ENCODE results near the gene NRAP.

NRAP gene

DNA sequence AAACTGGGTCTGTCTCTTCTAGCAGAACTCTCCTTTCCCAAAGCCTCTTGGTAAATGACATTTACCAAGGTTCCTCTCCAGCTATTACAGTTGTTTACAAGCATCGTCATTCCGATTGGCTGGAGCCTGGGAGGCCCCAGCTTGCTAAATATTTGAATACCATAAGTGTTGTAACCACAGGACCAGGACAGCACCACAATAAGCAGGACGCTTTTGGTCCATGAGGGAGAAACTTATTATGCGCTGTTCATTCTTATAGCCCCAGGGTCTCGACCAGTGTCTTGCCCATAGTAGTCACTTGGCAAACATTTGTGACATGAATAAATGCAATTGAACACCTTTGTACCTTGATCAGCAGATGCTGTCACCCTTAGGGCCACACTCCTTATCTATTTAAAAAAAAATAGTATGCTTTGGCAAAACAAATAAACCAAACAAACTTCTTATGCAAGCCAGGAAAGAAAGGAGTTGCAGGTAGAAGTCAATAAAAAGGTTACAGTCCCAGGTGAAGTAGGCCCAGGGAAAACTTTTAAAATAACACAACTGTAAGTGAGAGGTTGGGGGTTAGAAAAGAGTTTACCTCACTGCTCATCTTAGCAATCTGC lies 32.8 kb downstream of the NRAP start:
- H3K9me3 Mint-ChIP-seq, result peaks cover 7% of the 10 kb centered on the region
- no peak for ATAC-seq
- peaks cover 8% of the 10 kb centered on the region for H3K27me3 Mint-ChIP-seq
- H3K36me3 Mint-ChIP-seq, result no peaks in the 10 kb centered on the region
- H3K27ac Mint-ChIP-seq, result no peak overlapping the region
- no peak overlapping the region for H3K4me3 Mint-ChIP-seq
- H3K4me1 Mint-ChIP-seq, result no peaks in the 10 kb centered on the region

DNA sequence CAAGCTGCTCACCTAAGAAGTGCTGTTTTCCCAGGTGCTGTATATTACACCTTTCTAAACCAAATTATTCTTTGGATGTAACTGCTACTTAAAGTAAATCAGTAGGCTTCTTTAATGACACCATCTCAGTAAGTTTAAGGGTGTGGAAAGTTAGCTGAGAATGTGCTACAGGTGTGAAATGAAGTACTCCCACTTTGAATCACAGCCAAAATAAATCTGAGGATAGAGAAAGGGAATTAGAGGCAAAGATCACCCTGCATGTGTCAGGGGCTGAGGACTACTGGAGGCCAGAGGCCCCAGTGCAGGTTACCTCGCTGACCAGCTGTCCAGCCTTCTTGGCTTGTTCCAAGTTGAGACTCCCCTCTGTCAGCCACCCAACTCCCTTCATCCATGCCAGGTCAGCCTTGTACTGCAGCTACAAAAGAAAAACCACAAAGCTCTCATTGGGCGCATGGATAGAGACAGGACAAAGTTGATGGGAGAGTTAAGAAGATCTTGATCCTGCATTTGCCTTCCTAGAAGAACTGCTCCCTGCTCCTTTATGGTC lies 35.2 kb downstream of the NRAP start:
- Mint-ChIP-seq H3K4me3 (no peak overlapping the region), H3K27me3 (peaks cover 13% of the 10 kb centered on the region), H3K27ac (no peak overlapping the region), H3K9me3 (peaks cover 4% of the 10 kb centered on the region), H3K36me3 (no peaks in the 10 kb centered on the region), H3K4me1 (no peaks in the 10 kb centered on the region)
- no peak for ATAC-seq

DNA sequence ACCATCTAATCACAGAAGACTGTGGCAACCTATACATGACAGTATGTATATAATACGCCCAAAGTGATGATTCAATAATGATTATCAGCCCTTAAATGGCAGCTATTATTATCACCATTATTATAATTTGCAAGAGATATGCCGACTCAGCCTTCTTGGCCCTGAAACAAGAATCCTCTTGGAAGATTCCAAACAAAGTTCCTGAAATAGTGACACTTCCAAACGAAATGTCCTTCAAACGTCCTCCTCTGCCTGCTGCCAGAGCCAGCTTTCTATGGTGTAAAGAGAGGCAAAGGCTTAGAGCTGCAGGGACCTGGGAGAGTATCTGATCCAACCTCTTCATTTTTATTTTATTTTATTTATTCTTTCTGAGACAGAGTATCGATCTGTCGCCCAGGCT lies 36.0 kb downstream of the NRAP start:
- no peaks in the 10 kb centered on the region for H3K36me3 Mint-ChIP-seq
- no peak overlapping the region for H3K27ac Mint-ChIP-seq
- H3K9me3 Mint-ChIP-seq, result peaks cover 4% of the 10 kb centered on the region
- no peak for ATAC-seq
- no peak overlapping the region for H3K4me3 Mint-ChIP-seq
- H3K4me1 Mint-ChIP-seq, result no peaks in the 10 kb centered on the region
- peaks cover 14% of the 10 kb centered on the region for H3K27me3 Mint-ChIP-seq

DNA sequence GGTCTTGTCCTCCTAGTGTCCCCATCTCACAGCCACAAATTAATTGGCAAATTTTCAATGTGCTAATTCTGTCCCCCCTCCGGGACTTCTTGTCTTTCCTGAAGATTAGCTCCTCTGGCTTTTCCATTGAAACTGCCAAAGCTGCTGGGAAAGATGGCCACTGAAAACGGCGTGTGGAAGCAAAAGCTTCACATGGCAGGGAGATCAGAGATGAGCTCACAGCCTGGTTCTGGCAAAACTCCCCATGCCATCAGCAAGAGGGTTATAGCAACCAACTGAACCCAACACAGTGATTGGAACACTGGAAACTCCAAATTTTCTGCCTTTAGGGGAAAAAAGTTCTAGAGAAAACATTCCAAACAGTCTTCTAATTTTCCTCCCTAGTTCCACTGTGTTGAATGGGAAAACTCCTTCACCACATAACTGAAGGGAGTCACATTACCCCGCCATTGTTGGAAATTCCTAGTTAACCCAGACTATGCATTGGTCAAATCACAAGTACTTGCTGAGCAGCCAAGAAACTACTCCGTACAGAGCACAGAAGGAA lies 37.0 kb downstream of the NRAP start:
- Mint-ChIP-seq H3K27me3 (peaks cover 14% of the 10 kb centered on the region), H3K36me3 (no peaks in the 10 kb centered on the region), H3K4me1 (no peaks in the 10 kb centered on the region), H3K27ac (no peak overlapping the region), H3K4me3 (no peak overlapping the region), H3K9me3 (peaks cover 4% of the 10 kb centered on the region)
- ATAC-seq, result no peak

DNA sequence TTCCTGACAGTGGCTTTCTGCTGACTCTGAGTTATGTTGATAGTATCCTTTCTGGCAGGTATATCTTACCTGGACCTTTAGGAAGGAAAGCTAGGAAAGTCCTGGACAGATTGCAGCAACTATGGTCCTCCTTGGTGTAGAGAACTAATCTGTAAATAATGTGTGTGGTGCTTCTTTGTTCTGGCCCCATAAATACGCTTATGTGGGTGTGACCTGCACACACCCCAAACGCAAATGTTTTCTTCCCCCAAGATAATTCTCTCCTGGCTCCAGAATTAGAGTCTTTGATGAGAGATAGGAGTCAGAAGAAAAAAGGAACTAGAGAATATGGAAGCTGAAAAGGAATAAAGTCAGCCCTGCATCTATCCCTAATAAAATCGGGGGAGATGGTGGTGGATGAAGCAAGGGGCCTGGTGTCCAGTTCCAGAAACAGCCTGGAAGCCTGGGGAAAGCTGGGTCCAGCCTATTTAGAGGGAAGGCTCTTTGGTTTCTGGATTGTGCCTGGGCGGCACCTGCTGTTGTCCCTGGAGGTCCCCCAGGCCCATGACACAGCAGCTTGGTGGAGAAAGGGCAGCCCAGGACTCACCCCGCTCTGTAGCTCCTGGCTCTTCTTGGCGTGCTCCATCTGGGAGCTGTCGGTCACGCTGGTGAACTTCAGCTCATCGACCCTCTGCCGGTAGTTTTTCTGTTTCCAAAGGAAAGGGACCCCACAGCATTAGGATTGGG lies 38.2 kb downstream of the NRAP start:
- no peak overlapping the region for H3K4me3 Mint-ChIP-seq
- peaks cover 23% of the 10 kb centered on the region for H3K27me3 Mint-ChIP-seq
- no peaks in the 10 kb centered on the region for H3K4me1 Mint-ChIP-seq
- no peak for ATAC-seq
- no peak overlapping the region for H3K27ac Mint-ChIP-seq
- peaks cover 4% of the 10 kb centered on the region for H3K9me3 Mint-ChIP-seq
- H3K36me3 Mint-ChIP-seq, result no peaks in the 10 kb centered on the region

DNA sequence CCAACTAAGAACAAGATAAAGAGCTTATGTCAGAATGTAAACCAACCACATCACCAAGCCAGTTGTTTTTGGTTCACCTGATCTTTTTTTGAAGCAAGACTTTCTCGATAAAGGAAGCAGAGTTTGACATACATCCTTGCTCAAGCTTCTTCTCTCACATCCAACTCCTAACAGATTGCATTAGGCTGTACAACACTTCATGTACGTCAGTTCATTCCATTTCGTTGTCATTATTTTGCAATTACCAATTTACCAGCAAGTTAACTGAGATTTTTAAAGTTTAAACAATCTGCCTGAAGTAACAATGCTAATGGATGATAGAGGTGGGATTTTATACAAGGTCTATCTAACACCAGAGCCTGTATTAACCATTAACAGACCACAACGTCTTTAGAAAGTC lies 41.0 kb downstream of the NRAP start:
- no peak overlapping the region for H3K4me3 Mint-ChIP-seq
- H3K27me3 Mint-ChIP-seq, result peaks cover 23% of the 10 kb centered on the region
- ATAC-seq, result no peak
- H3K36me3 Mint-ChIP-seq, result no peaks in the 10 kb centered on the region
- no peak overlapping the region for H3K27ac Mint-ChIP-seq
- no peaks in the 10 kb centered on the region for H3K4me1 Mint-ChIP-seq
- H3K9me3 Mint-ChIP-seq, result no peaks in the 10 kb centered on the region

DNA sequence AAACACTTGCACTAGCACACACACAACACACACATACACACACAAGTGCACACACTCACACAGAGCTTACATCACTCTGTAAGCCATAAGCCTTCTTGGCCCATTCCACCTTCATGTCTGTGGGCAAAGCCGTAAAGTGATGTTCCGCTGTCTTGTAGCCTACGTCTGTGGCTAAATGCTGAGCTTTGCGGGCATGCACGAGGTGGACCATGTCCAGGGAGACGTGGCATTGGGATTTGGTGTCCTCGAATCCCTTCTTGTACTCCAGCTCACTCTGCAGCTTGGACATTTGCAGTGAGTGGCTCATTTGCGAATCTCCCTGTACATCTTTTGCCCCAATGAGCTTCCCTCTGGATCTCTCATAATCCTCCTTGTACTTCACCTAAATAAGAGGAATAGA lies 42.0 kb downstream of the NRAP start:
- Mint-ChIP-seq H3K9me3 (no peaks in the 10 kb centered on the region), H3K4me1 (no peaks in the 10 kb centered on the region), H3K27me3 (peaks cover 27% of the 10 kb centered on the region), H3K27ac (no peak overlapping the region), H3K4me3 (no peak overlapping the region), H3K36me3 (no peaks in the 10 kb centered on the region)
- no peak for ATAC-seq

DNA sequence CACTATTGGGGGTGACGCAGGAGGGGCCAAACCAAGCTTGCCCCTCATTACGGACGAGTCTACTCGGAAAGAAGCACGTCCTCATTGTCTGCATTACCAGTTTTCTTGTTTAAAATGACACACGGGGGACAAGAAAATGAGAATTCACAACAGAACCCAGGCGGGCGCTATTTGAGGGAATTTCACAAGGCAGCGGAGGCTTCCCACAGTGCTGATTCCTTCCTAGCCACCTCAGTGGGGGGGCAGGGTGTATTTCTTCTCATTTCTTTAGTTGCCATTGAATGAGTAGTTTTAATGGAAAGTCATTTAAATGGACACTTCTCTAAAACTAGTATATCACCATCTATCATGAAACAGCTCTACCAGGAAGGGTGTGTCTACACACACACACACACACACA lies 42.9 kb downstream of the NRAP start:
- Mint-ChIP-seq H3K27me3 (peaks cover 32% of the 10 kb centered on the region), H3K27ac (no peak overlapping the region), H3K36me3 (no peaks in the 10 kb centered on the region), H3K4me3 (no peak overlapping the region), H3K9me3 (no peaks in the 10 kb centered on the region), H3K4me1 (no peaks in the 10 kb centered on the region)
- ATAC-seq, result no peak

DNA sequence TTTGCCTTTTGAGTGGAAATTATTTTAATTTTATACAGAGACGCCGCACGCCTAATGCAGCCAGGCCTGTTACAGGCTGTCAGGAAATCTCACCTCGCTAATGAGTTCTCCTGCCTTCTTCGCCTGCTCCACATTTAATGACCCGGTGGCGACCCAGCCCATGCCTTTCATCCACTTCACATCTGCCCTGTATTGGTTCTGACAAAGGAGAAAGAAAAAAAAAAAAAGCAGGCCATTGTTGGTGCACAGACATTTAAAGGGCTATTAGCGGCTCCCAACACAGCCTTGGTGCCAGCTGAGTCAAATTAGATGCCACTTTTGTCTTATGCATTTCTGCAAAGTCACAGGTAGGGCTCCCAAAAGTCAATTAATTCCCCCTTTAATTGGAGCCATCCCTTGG lies 43.3 kb downstream of the NRAP start:
- H3K4me1 Mint-ChIP-seq, result no peaks in the 10 kb centered on the region
- no peaks in the 10 kb centered on the region for H3K36me3 Mint-ChIP-seq
- H3K4me3 Mint-ChIP-seq, result no peak overlapping the region
- ATAC-seq, result no peak
- peaks cover 32% of the 10 kb centered on the region for H3K27me3 Mint-ChIP-seq
- no peaks in the 10 kb centered on the region for H3K9me3 Mint-ChIP-seq
- no peak overlapping the region for H3K27ac Mint-ChIP-seq

DNA sequence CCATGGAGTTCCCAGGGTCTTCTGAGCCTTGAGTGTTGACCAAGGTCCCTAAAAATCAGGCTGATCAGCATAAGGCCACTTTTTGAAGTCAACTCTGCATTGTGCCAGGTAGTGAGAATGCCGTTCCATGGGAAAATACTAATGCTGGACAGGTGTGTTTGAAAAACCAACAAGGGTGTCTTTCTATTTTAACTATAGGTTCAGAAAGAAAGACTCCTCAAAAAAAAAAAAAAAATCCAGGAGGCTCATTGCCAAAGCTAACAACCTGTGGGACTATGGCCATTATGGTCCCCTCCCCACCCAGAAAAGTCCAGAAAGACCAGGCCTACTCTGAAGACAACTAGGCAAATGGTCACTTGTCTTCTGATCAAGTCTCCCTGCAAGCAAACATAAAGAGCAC lies 44.4 kb downstream of the NRAP start:
- H3K36me3 Mint-ChIP-seq, result no peaks in the 10 kb centered on the region
- H3K4me3 Mint-ChIP-seq, result no peak overlapping the region
- H3K27me3 Mint-ChIP-seq, result peaks cover 32% of the 10 kb centered on the region
- H3K9me3 Mint-ChIP-seq, result no peaks in the 10 kb centered on the region
- no peak overlapping the region for H3K27ac Mint-ChIP-seq
- H3K4me1 Mint-ChIP-seq, result no peaks in the 10 kb centered on the region
- ATAC-seq, result no peak

DNA sequence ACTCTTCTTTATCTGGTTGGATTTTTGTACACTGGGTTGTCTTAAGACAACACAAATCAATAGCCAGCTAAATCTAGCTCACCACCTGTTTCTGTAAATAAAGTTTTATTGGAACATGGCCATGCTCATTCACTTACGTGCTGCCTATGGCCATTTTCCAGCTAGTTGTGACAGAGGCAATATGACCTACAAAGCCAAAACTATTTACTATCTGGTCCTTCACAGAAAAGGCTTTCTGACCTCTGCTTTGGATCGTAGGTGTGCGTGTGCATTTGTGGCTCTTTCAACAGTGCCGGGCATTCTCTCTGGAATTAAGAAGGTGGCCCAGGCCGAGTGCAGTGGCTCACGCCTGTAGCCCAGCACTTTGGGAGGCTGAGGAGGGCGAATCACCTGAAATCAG lies 45.5 kb downstream of the NRAP start:
- Mint-ChIP-seq H3K27ac (no peak overlapping the region), H3K9me3 (no peaks in the 10 kb centered on the region), H3K36me3 (no peaks in the 10 kb centered on the region), H3K4me1 (no peaks in the 10 kb centered on the region), H3K27me3 (peaks cover 31% of the 10 kb centered on the region), H3K4me3 (no peak overlapping the region)
- no peak for ATAC-seq

DNA sequence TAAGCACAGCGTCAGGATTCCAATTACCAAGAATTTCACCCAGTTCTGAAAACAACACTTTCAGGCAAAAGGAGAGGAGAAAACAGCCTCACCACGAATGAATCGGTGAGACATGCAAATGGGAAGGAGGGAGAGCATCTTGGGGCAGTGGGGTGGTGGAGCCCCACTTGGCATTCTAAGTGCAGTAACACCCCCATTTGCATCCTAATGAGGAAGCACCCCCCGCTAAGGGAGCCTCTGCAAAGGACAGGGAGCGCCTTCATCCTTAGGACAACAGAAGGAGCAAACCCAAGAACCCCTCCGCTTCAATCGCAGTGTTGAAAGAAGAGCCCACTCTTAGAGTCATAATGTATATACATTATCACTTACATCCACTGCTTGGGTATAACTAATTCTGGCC lies 46.8 kb downstream of the NRAP start:
- H3K4me3 Mint-ChIP-seq, result no peak overlapping the region
- ATAC-seq, result no peak

DNA sequence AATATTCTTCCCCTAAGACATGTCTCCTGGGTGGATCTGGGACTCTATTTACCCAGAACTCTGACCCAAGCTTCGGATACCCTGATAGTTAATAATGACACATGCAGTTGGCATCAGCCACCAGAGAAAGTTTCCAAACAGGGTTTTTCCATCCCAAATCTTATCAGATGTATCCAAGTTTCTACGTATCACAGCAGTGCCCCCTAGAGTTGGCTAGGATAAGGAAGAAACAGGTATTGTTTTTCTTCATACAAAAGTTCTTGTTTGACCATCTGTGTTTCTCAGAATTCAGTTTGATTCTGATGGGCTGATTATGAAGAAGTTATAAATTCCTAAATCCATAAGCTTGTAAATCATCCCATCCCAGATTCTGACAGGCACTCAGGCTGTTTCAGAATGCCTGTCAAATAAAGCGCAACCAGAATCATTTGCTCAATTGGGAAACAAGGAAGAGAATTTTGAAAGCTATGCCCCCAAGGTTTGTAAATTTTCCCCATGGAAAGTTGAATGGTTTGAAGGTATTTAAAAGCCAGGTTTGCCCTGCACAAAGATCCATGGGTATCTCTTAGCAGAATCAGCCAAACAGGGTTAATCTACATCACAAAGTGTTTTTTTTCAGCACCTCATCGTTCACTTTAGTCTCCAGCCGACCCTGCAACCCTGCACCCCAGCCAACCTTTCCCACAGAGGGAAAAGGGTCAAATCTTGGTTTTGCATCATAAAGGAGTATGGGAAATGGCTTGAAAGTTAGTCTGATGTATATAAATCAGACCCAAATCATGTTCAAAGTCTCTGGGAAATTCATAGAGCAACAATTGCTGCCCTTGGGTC lies 47.4 kb downstream of the NRAP start:
- Mint-ChIP-seq H3K36me3 (no peaks in the 10 kb centered on the region), H3K27ac (no peak overlapping the region), H3K27me3 (peaks cover 30% of the 10 kb centered on the region), H3K4me1 (no peaks in the 10 kb centered on the region), H3K9me3 (no peaks in the 10 kb centered on the region), H3K4me3 (no peak overlapping the region)
- no peak for ATAC-seq

More for the DNA sequence above, 46.8 kb downstream of the NRAP start:
- no peak overlapping the region for H3K27ac Mint-ChIP-seq
- H3K27me3 Mint-ChIP-seq, result peaks cover 31% of the 10 kb centered on the region
- H3K9me3 Mint-ChIP-seq, result no peaks in the 10 kb centered on the region
- no peaks in the 10 kb centered on the region for H3K36me3 Mint-ChIP-seq
- no peaks in the 10 kb centered on the region for H3K4me1 Mint-ChIP-seq

DNA sequence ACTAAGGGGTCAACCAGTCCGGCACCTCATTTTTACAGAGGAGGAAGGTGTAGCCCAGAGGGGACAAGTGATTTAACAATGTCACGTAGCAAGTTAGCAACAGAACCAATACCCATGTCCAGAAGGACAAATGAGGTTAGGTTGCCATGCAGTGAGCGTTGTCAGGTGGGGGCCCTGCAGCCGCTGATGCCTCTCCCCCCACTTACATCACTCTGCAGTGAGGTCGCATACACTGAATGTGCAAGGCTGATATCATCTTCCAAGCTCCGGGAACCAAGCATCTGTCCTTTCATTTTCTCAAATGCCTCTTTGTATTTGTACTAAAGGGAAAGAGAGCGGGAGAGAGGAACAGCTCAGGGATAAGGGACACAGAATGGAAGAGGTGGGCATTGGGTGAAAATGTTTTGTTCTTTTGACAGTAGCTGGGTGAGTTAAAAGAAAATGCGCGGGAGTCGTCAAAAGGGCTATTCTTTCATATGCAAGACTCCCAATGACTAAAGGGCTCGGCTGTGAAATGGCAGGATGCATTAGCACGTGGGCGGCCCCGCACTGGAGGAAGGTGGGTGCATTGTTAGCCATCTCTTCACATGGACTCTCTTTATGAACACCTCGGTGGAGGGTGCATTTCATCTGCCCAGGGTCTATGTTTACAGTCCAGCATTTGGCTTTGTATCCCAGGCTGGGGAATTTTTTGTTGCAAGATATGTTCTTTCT lies 49.7 kb downstream of the NRAP start:
- H3K27me3 Mint-ChIP-seq, result peaks cover 23% of the 10 kb centered on the region
- no peaks in the 10 kb centered on the region for H3K9me3 Mint-ChIP-seq
- no peaks in the 10 kb centered on the region for H3K4me1 Mint-ChIP-seq
- no peak for ATAC-seq
- H3K27ac Mint-ChIP-seq, result no peak overlapping the region
- no peak overlapping the region for H3K4me3 Mint-ChIP-seq
- no peaks in the 10 kb centered on the region for H3K36me3 Mint-ChIP-seq

DNA sequence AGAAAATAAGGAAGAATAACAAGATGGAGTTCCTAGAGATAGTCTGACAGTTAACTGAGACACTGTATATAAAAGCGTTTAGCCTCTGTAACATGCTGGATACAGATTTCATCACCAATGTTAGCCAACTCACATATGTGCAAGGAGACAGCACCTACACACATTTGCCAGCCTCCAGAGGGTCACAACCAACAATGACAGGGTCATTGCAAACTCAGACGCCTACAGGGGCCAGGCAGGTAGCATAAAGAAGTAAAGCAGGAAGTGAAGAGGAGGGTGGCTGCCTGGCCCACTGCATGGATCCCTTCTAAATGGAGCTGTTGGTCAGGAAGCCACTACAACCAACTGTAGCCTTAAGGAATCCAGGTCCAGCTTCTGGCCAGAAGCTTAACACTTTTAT lies 50.4 kb downstream of the NRAP start:
- peaks cover 23% of the 10 kb centered on the region for H3K27me3 Mint-ChIP-seq

More for the DNA sequence above, 50.4 kb downstream of the NRAP start:
- no peaks in the 10 kb centered on the region for H3K9me3 Mint-ChIP-seq
- no peaks in the 10 kb centered on the region for H3K4me1 Mint-ChIP-seq
- H3K27ac Mint-ChIP-seq, result no peak overlapping the region
- no peak overlapping the region for H3K4me3 Mint-ChIP-seq
- ATAC-seq, result no peak
- no peaks in the 10 kb centered on the region for H3K36me3 Mint-ChIP-seq
